NCI-H2196 (cell line): ENCODE measurements around the gene CEP170B.

ENCODE experiments used
- DNase-seq: peaks from one replicate; lab custom pipeline; 2025; ENCODE audit not compliant: unreplicated experiment; lab: John Stamatoyannopoulos, UW

Gene CEP170B

GRCh38 chr14:104866451-104867370 lies 1.6 kb downstream of the CEP170B start:
- DNase-seq = no peak

GRCh38 chr14:104867371-104868059 lies 2.4 kb downstream of the CEP170B start:
- DNase-seq = no peak

GRCh38 chr14:104868060-104868740 lies 3.1 kb downstream of the CEP170B start:
- no peak for DNase-seq

- DNase-seq = no peak
Observed at GRCh38 chr14:104868811-104869572, 3.9 kb downstream of the CEP170B start.

GRCh38 chr14:104869669-104870367 lies 4.8 kb downstream of the CEP170B start:
- no peak for DNase-seq

- no peak for DNase-seq
Observed at GRCh38 chr14:104870368-104871144, 5.5 kb downstream of the CEP170B start.

GRCh38 chr14:104871145-104871655 lies 6.1 kb downstream of the CEP170B start:
- DNase-seq = no peak

- no peak for DNase-seq
Observed at GRCh38 chr14:104871656-104872468, 6.8 kb downstream of the CEP170B start.

- no peak for DNase-seq
Observed at GRCh38 chr14:104872469-104873341, 7.6 kb downstream of the CEP170B start.

GRCh38 chr14:104873380-104874055 lies 8.4 kb downstream of the CEP170B start:
- no peak for DNase-seq

GRCh38 chr14:104874110-104874531 lies 9.1 kb downstream of the CEP170B start:
- DNase-seq = no peak

- no peak for DNase-seq
Observed at GRCh38 chr14:104874571-104875411, 9.7 kb downstream of the CEP170B start.

- no peak for DNase-seq
Observed at GRCh38 chr14:104875412-104875751, 10.3 kb downstream of the CEP170B start.

- no peak for DNase-seq
Observed at GRCh38 chr14:104875811-104876210, 10.7 kb downstream of the CEP170B start.

- DNase-seq = no peak
Observed at GRCh38 chr14:104876251-104876699, 11.2 kb downstream of the CEP170B start.
